Loucy (cell line): ENCODE results near the gene NTNG1.

Source experiments
- H2AFZ ChIP-seq: fragments of 200-600 bp; sonication (generic); 2 replicates; pipeline ENCODE4 v1.6.0; 2016; ENCODE audit warnings: antibody characterized with exemption, mild to moderate bottlenecking, low read length, moderate library complexity
- H3F3A ChIP-seq: fragments of 200-600 bp; 2 replicates; pipeline ENCODE4 v1.6.0; 2016; ENCODE audit warnings: antibody characterized with exemption, low read depth, mild to moderate bottlenecking
- H3K27me3 ChIP-seq: fragments of 200-600 bp; sonication (generic); 2 replicates; pipeline ENCODE4 v1.6.1; 2014; ENCODE audit warnings: low read length, mild to moderate bottlenecking; ENCODE audit not compliant: insufficient read depth, poor library complexity, severe bottlenecking
- H3K36me3 ChIP-seq: fragments of 200-600 bp; sonication (generic); 2 replicates; pipeline ENCODE4 v1.6.1; 2016; ENCODE audit warnings: low read length; ENCODE audit not compliant: insufficient read depth
- H3K4me1 ChIP-seq: fragments of 200-600 bp; sonication (generic); 2 replicates; pipeline ENCODE4 v1.5.1; 2014; ENCODE audit warnings: low read length, mild to moderate bottlenecking; ENCODE audit not compliant: insufficient read depth, poor library complexity, severe bottlenecking
- H3K4me2 ChIP-seq: fragments of 200-600 bp; sonication (generic); 2 replicates; pipeline ENCODE4 v1.6.0; 2014; ENCODE audit warnings: antibody characterized with exemption, low read length, low read depth, mild to moderate bottlenecking; ENCODE audit not compliant: poor library complexity, severe bottlenecking
- H3K4me3 ChIP-seq: fragments of 200-600 bp; sonication (generic); 2 replicates; pipeline ENCODE4 v1.5.1; 2014; ENCODE audit warnings: low read length, mild to moderate bottlenecking, mixed read lengths; ENCODE audit not compliant: poor library complexity, severe bottlenecking
- H3K79me2 ChIP-seq: fragments of 200-600 bp; sonication (generic); 2 replicates; pipeline ENCODE4 v1.6.1; 2014; ENCODE audit warnings: low read length; ENCODE audit not compliant: insufficient read depth
- H3K9ac ChIP-seq: fragments of 200-600 bp; sonication (generic); 2 replicates; pipeline ENCODE4 v1.6.0; 2014; ENCODE audit warnings: mild to moderate bottlenecking, low read depth, low read length, moderate library complexity; ENCODE audit not compliant: poor library complexity, severe bottlenecking
- H3K9me2 ChIP-seq: fragments of 200-600 bp; sonication (generic); replicated peaks from 2 replicates; pipeline ENCODE4 v1.6.1; 2016; ENCODE audit warnings: low read depth, low read length, mixed read lengths
- H3K9me3 ChIP-seq: fragments of 200-600 bp; sonication (generic); 2 replicates; pipeline ENCODE4 v1.6.1; 2014; ENCODE audit warnings: mild to moderate bottlenecking, antibody characterized with exemption, low read length, low read depth; ENCODE audit not compliant: insufficient read depth
- H4K20me1 ChIP-seq: fragments of 200-600 bp; sonication (generic); 2 replicates; pipeline ENCODE4 v1.6.0; 2014; ENCODE audit warnings: antibody characterized with exemption, low read length, mild to moderate bottlenecking; ENCODE audit not compliant: insufficient read depth, poor library complexity, severe bottlenecking
- CTCF ChIP-seq: fragments of 200-600 bp; sonication (generic); conservative IDR thresholded peaks from 2 replicates; pipeline ENCODE4 v1.5.1; 2014; ENCODE audit warnings: mild to moderate bottlenecking, antibody characterized with exemption, low read length
- EZH2phosphoT487 ChIP-seq: fragments of 200-600 bp; IDR thresholded peaks from 2 replicates; pipeline ENCODE4 v1.6.1; 2018; ENCODE audit warnings: antibody characterized with exemption, mild to moderate bottlenecking, moderate library complexity, borderline replicate concordance

The NTNG1 gene

DNA sequence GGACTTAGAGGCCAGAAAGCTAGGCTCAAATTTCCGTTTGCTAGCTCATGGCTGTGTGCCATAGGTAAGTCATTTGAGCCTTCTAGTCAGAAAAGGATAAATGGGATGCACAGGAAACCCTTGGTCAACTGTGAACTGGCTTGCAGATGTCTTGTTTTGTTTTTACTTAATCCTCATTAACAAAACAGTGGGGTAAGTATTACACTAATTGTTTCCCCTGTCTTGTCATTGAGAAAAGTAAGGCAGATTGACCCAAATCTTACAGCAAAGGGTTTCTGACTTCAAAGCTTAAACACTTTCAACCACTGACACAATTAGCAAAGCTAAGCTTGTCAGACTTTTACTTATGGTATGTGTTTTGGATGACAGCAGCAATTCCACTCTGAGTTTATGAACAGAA is 291.3 kb downstream of the NTNG1 start:
- no peaks in the 10 kb centered on the region for H3K9me2 ChIP-seq
- no peaks in the 10 kb centered on the region for H3K9me3 ChIP-seq
- H3K4me3 ChIP-seq = no peak overlapping the region
- no peak overlapping the region for H3K4me2 ChIP-seq
- H3K79me2 ChIP-seq = no peaks in the 10 kb centered on the region
- TF ChIP-seq EZH2phosphoT487 = no peak
- TF ChIP-seq CTCF = no peak
- H3F3A ChIP-seq = no peaks in the 10 kb centered on the region
- H2AFZ ChIP-seq = no peak overlapping the region
- H3K4me1 ChIP-seq = no peaks in the 10 kb centered on the region
- no peak overlapping the region for H3K9ac ChIP-seq
- H4K20me1 ChIP-seq = no peaks in the 10 kb centered on the region
- no peaks in the 10 kb centered on the region for H3K27me3 ChIP-seq
- H3K36me3 ChIP-seq = no peaks in the 10 kb centered on the region

- Histone ChIP-seq H2AFZ (no peak overlapping the region), H3K4me2 (no peak overlapping the region), H3K36me3 (no peaks in the 10 kb centered on the region), H3K27me3 (no peaks in the 10 kb centered on the region), H3K9me2 (no peaks in the 10 kb centered on the region), H3K9me3 (no peaks in the 10 kb centered on the region), H3K4me1 (no peaks in the 10 kb centered on the region), H3K4me3 (no peak overlapping the region), H3K9ac (no peak overlapping the region), H3F3A (no peaks in the 10 kb centered on the region), H3K79me2 (no peaks in the 10 kb centered on the region), H4K20me1 (no peaks in the 10 kb centered on the region)
- no peak for TF ChIP-seq CTCF
- no peak for TF ChIP-seq EZH2phosphoT487
Observed at GRCh38 chr1:107433068-107433467, 292.2 kb downstream of the NTNG1 start.

GRCh38 chr1:107433635-107434360 is 293.0 kb downstream of the NTNG1 start:
- Histone ChIP-seq H3K27me3 (no peaks in the 10 kb centered on the region), H4K20me1 (no peaks in the 10 kb centered on the region), H3K36me3 (no peaks in the 10 kb centered on the region), H3K9ac (no peak overlapping the region), H3K79me2 (no peaks in the 10 kb centered on the region), H3K9me3 (no peaks in the 10 kb centered on the region), H3F3A (no peaks in the 10 kb centered on the region), H3K4me2 (no peak overlapping the region), H3K4me3 (no peak overlapping the region), H2AFZ (no peak overlapping the region), H3K4me1 (no peaks in the 10 kb centered on the region), H3K9me2 (no peaks in the 10 kb centered on the region)
- TF ChIP-seq EZH2phosphoT487 (no peak), CTCF (no peak)
